GM12878 (cell line): Measurements from ENCODE around the gene MYOZ1.

Source experiments
- BCL11A ChIP-seq: IDR thresholded peaks from 2 replicates; pipeline ENCODE4 v1.6.1; 2011; ENCODE audit warnings: low read depth, low read length
- CBFB ChIP-seq: IDR thresholded peaks from 2 replicates; pipeline ENCODE4 v1.6.1; 2016; ENCODE audit warnings: antibody characterized with exemption, low read depth
- GABPA ChIP-seq: IDR thresholded peaks from 2 replicates; pipeline ENCODE4 v1.6.1; 2014; ENCODE audit warnings: antibody characterized with exemption, low read depth, mild to moderate bottlenecking, inconsistent platforms
- MXI1 ChIP-seq: fragments of 150-350 bp; IDR thresholded peaks from 2 replicates; pipeline ENCODE4 v1.6.1; 2011; ENCODE audit warnings: low read depth, mild to moderate bottlenecking, inconsistent platforms, low read length, improper control_type of control experiment
- NFYB ChIP-seq: IDR thresholded peaks from 2 replicates; pipeline ENCODE4 v1.6.1; 2011; ENCODE audit warnings: low read depth, mild to moderate bottlenecking, low read length, improper control_type of control experiment, moderate library complexity; ENCODE audit not compliant: insufficient read depth
- SMC3 ChIP-seq: IDR thresholded peaks from 2 replicates; pipeline ENCODE4 v1.6.1; 2011; ENCODE audit warnings: low read length, improper control_type of control experiment, borderline replicate concordance

DNA sequence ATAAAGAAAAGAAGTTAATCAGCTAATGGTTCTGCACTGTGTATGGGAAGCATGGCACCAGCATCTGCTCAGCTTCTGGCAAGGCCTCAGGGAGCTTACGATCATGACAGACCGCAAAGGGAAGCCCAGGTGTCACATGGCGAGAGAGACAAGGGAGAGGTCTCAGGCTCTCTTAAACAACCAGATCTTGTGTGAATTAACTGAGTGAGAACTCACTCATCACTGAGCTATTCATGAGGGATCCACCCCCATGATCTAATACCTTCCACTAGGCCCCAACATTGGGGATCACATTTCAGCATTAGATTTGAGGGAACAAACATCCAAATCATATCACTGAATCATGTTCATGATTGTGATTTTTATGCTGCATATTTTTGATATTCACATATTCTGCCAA is 55.9 kb downstream of the MYOZ1 start:
- TF ChIP-seq MXI1, result no peak
- TF ChIP-seq BCL11A, result no peak
- TF ChIP-seq SMC3, result no peak
- no peak for TF ChIP-seq GABPA
- no peak for TF ChIP-seq NFYB
- no peak for TF ChIP-seq CBFB
